Trophoblast cell (in vitro differentiated cells and primary cell): Measurements from ENCODE around the gene MND1.

Experiments used
- DNase-seq, 2 donors: peaks; one replicate each; pipeline ENCODE4 v3.0.0-alpha.2; 2016
- H2AFZ ChIP-seq: 2 replicates; pipeline ENCODE4 v1.6.1; 2013; ENCODE audit warnings: low read length, moderate library complexity, mild to moderate bottlenecking; ENCODE audit not compliant: insufficient read depth, poor library complexity
- H2AK5ac ChIP-seq: 2 replicates; pipeline ENCODE4 v1.6.1; 2013; ENCODE audit warnings: mild to moderate bottlenecking, low read length
- H2BK120ac ChIP-seq: 2 replicates; pipeline ENCODE4 v1.6.1; 2013; ENCODE audit warnings: low read length, mild to moderate bottlenecking, moderate library complexity; ENCODE audit not compliant: insufficient read depth, poor library complexity
- H2BK12ac ChIP-seq: 2 replicates; pipeline ENCODE4 v1.6.1; 2013; ENCODE audit warnings: mild to moderate bottlenecking, low read length, moderate library complexity
- H2BK5ac ChIP-seq: 2 replicates; pipeline ENCODE4 v1.6.1; 2013; ENCODE audit warnings: low read length, low read depth, moderate library complexity, mild to moderate bottlenecking; ENCODE audit not compliant: poor library complexity
- H3K14ac ChIP-seq: 2 replicates; pipeline ENCODE4 v1.6.1; 2013; ENCODE audit warnings: mild to moderate bottlenecking, low read length
- H3K18ac ChIP-seq: 2 replicates; pipeline ENCODE4 v1.6.1; 2013; ENCODE audit warnings: mild to moderate bottlenecking, low read length
- H3K23ac ChIP-seq: 2 replicates; pipeline ENCODE4 v1.6.1; 2013; ENCODE audit warnings: low read length
- H3K27ac ChIP-seq: 2 replicates; pipeline ENCODE4 v1.5.1; 2013; ENCODE audit warnings: low read depth, mild to moderate bottlenecking, inconsistent platforms, low read length, moderate library complexity
- H3K27me3 ChIP-seq: 2 replicates; pipeline ENCODE4 v1.6.1; 2013; ENCODE audit warnings: inconsistent platforms, mild to moderate bottlenecking, low read length, moderate library complexity; ENCODE audit not compliant: insufficient read depth
- H3K36me3 ChIP-seq, 2 experiments: 1 replicate in 1 of 2; 2 replicates in 1 of 2; pipeline ENCODE4 v1.6.1; 2013; ENCODE audit warnings: low read length in 2 of 2, mild to moderate bottlenecking in 2 of 2, moderate library complexity in 1 of 2; ENCODE audit not compliant: insufficient read depth in 2 of 2, control insufficient read depth in 1 of 2
- H3K4ac ChIP-seq: 2 replicates; pipeline ENCODE4 v1.6.1; 2013; ENCODE audit warnings: low read depth, mild to moderate bottlenecking, low read length, moderate library complexity
- H3K4me1 ChIP-seq, 2 experiments: 1 replicate in 1 of 2; 2 replicates in 1 of 2; pipeline ENCODE4 v1.6.1; 2013; ENCODE audit warnings: low read length in 2 of 2, mild to moderate bottlenecking in 2 of 2, moderate library complexity in 1 of 2; ENCODE audit not compliant: insufficient read depth in 2 of 2, control insufficient read depth in 1 of 2
- H3K4me2 ChIP-seq: 2 replicates; pipeline ENCODE4 v1.6.1; 2013; ENCODE audit warnings: inconsistent platforms, mild to moderate bottlenecking, low read length, moderate library complexity
- H3K4me3 ChIP-seq: 2 replicates; pipeline ENCODE4 v1.5.1; 2013; ENCODE audit warnings: mild to moderate bottlenecking, low read depth, low read length, inconsistent platforms
- H3K79me1 ChIP-seq: one replicate; pipeline ENCODE4 v1.6.1; 2013; ENCODE audit warnings: low read length
- H3K79me2 ChIP-seq: 2 replicates; pipeline ENCODE4 v1.6.1; 2013; ENCODE audit warnings: low read length, mild to moderate bottlenecking; ENCODE audit not compliant: control insufficient read depth, insufficient read depth, poor library complexity
- H3K9ac ChIP-seq: 2 replicates; pipeline ENCODE4 v1.6.1; 2013; ENCODE audit warnings: mild to moderate bottlenecking, low read length
- H3K9me3 ChIP-seq: 2 replicates; pipeline ENCODE4 v1.6.1; 2013; ENCODE audit warnings: low read depth, mild to moderate bottlenecking, control low read depth, inconsistent platforms, low read length; ENCODE audit not compliant: insufficient read depth
- H4K12ac ChIP-seq: 2 replicates; pipeline ENCODE4 v1.6.1; 2013; ENCODE audit warnings: low read depth, mild to moderate bottlenecking, low read length, moderate library complexity
- H4K8ac ChIP-seq: 2 replicates; pipeline ENCODE4 v1.6.1; 2013; ENCODE audit warnings: low read depth, mild to moderate bottlenecking, low read length, moderate library complexity
- H4K91ac ChIP-seq: one replicate; pipeline ENCODE4 v1.6.1; 2013; ENCODE audit warnings: low read depth, mild to moderate bottlenecking, low read length, moderate library complexity
- WGBS: extraction: QIAGEN DNeasy Blood & Tissue Kit; methylation state at CpG from one replicate; pipeline ENCODE4 v1.1.7; 2013; ENCODE audit warnings: missing lambda C conversion rate; ENCODE audit not compliant: insufficient read length, insufficient coverage; ENCODE audit errors: extremely low coverage; 5-methylcytosine and 5-hydroxymethylcytosine counted together

The MND1 gene

DNA sequence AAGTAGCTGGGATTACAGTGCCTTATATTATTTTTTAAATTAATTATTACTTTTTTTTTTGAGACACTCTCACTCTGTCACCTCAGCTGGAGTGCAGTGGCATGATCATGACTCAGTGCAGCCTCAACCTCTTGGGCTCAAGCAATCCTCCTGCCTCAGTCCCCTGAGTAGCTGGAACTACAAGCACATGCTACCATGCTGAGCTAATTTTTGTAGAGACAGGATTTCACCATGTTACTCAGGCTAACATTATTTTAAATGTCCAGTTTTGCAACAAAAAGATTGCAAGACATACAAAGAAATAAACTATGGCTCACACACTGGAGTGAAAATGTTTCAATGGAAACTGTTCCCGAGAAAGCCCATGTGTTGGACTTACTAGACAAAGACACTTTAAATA lies 59.2 kb downstream of the MND1 start:
- Histone ChIP-seq H3K27ac (no peak overlapping the region), H3K14ac (no peak overlapping the region), H3K23ac (no peak overlapping the region), H3K9me3 (peaks cover 1% of the 10 kb centered on the region), H2BK5ac (no peak overlapping the region), H3K4me3 (no peak overlapping the region), H2BK12ac (no peak overlapping the region), H3K4me1 (no peaks in the 10 kb centered on the region), H2AFZ (no peak overlapping the region), H3K79me2 (no peaks in the 10 kb centered on the region), H3K4me2 (no peak overlapping the region), H3K79me1 (no peaks in the 10 kb centered on the region), H2AK5ac (no peak overlapping the region), H3K36me3 (peaks cover 0 to 2% of the 10 kb centered on the region in 2 experiments), H3K27me3 (no peaks in the 10 kb centered on the region), H2BK120ac (no peak overlapping the region), H3K4ac (no peak overlapping the region), H4K8ac (no peak overlapping the region), H3K18ac (no peak overlapping the region), H3K9ac (no peak overlapping the region), H4K12ac (no peak overlapping the region), H4K91ac (no peak overlapping the region)
- no peak for DNase-seq
- no CpG with 5 or more reads among the region's 1 CpG for WGBS

DNA sequence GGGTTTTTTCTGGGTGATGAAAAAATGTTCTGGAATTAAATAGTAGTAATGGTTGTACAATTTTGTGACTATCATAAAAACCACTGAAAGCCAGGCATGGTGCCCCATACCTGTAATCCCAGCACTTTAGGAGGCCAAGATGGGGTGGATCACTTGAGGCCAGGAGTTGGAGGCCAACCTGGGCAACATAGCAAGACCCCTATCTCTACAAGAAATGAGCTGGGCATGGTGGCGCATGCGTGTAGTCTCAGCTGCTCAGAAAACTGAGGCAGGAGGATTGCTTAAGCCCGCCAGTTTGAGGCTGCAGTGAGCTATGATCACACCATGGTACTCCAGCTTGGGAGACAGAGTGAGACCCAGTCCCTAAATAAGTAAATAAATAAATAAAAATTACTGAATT lies 63.4 kb downstream of the MND1 start:
- Histone ChIP-seq H3K18ac (no peak overlapping the region), H3K9ac (no peak overlapping the region), H3K9me3 (peaks cover 1% of the 10 kb centered on the region), H3K36me3 (no peaks in the 10 kb centered on the region), H3K4me1 (no peaks in the 10 kb centered on the region), H4K91ac (no peak overlapping the region), H3K79me2 (no peaks in the 10 kb centered on the region), H4K8ac (no peak overlapping the region), H3K23ac (no peak overlapping the region), H4K12ac (no peak overlapping the region), H2AFZ (no peak overlapping the region), H3K27ac (no peak overlapping the region), H2AK5ac (no peak overlapping the region), H3K27me3 (no peaks in the 10 kb centered on the region), H3K4me2 (no peak overlapping the region), H3K14ac (no peak overlapping the region), H2BK5ac (no peak overlapping the region), H3K79me1 (no peaks in the 10 kb centered on the region), H2BK120ac (no peak overlapping the region), H2BK12ac (no peak overlapping the region), H3K4me3 (no peak overlapping the region), H3K4ac (no peak overlapping the region)
- DNase-seq: no peak
- no CpG with 5 or more reads among the region's 3 CpGs for WGBS

DNA sequence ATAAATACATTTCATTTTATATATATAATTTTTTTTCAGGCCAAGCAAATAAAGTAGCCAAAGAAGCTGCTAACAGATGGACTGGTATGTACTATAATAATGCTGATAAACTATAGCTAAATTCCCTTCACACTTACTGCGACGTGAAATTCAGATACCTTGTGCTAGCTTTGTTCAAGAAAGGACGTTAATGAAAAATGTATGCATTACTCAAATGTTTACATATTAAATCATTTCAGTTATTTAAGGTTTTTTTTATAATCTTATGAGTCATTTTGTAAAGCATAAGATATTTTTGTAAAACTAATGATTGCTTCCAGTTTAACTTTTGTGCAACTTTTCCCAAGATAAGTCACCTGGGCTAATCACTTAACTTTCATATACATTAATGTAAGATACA lies 64.4 kb downstream of the MND1 start:
- H2AK5ac ChIP-seq: no peak overlapping the region
- no peak overlapping the region for H3K9ac ChIP-seq
- no peaks in the 10 kb centered on the region for H3K79me2 ChIP-seq
- H3K4me3 ChIP-seq: no peak overlapping the region
- H4K8ac ChIP-seq: no peak overlapping the region
- H3K4me1 ChIP-seq: no peaks in the 10 kb centered on the region
- H3K23ac ChIP-seq: no peak overlapping the region
- H3K79me1 ChIP-seq: peaks cover 4% of the 10 kb centered on the region
- no peak overlapping the region for H3K14ac ChIP-seq
- no peak overlapping the region for H2BK5ac ChIP-seq
- H2BK12ac ChIP-seq: no peak overlapping the region
- no peak overlapping the region for H4K91ac ChIP-seq
- WGBS: no CpG with 5 or more reads among the region's 3 CpGs
- H3K4ac ChIP-seq: no peak overlapping the region
- no peak for DNase-seq
- no peak overlapping the region for H2AFZ ChIP-seq
- no peaks in the 10 kb centered on the region for H3K36me3 ChIP-seq
- no peak overlapping the region for H2BK120ac ChIP-seq
- H3K9me3 ChIP-seq: no peaks in the 10 kb centered on the region
- H3K18ac ChIP-seq: no peak overlapping the region
- H3K27ac ChIP-seq: no peak overlapping the region
- H3K27me3 ChIP-seq: no peaks in the 10 kb centered on the region
- no peak overlapping the region for H3K4me2 ChIP-seq
- H4K12ac ChIP-seq: no peak overlapping the region

DNA sequence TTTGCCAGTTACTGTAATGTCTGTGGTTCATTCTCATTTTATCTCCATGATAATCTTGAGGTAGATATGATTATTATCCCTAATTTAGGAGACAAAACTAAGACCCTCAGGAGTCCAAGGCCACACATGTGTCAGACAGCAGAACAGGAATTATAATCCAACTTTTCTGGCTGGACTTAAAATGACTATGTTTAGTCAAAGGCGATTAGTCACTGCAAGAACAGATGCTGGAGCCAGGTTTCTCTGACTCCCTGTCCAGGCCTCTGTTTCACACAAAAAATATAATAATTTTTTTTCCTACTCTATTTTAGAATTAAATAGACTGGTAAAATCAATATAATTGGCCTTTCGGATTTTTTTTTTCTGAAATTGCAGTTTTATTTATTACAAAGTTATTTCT lies 64.9 kb downstream of the MND1 start:
- H4K91ac ChIP-seq: no peak overlapping the region
- no peaks in the 10 kb centered on the region for H3K36me3 ChIP-seq
- no peak overlapping the region for H3K14ac ChIP-seq
- DNase-seq: no peak
- H3K4me1 ChIP-seq: no peaks in the 10 kb centered on the region
- no peak overlapping the region for H2BK5ac ChIP-seq
- H3K27me3 ChIP-seq: no peaks in the 10 kb centered on the region
- H3K4ac ChIP-seq: no peak overlapping the region
- peaks cover 4% of the 10 kb centered on the region for H3K79me1 ChIP-seq
- no peak overlapping the region for H3K9ac ChIP-seq
- H2BK12ac ChIP-seq: no peak overlapping the region
- H3K79me2 ChIP-seq: no peaks in the 10 kb centered on the region
- no peak overlapping the region for H3K4me2 ChIP-seq
- H2AK5ac ChIP-seq: no peak overlapping the region
- no peaks in the 10 kb centered on the region for H3K9me3 ChIP-seq
- no peak overlapping the region for H3K18ac ChIP-seq
- WGBS: no CpG with 5 or more reads among the region's 2 CpGs
- H2AFZ ChIP-seq: no peak overlapping the region
- H4K8ac ChIP-seq: no peak overlapping the region
- no peak overlapping the region for H2BK120ac ChIP-seq
- no peak overlapping the region for H3K27ac ChIP-seq
- H4K12ac ChIP-seq: no peak overlapping the region
- H3K4me3 ChIP-seq: no peak overlapping the region
- no peak overlapping the region for H3K23ac ChIP-seq
